Stimulated activated CD8-positive, alpha-beta memory T cell treated with anti-CD3 and anti-CD28 coated beads, Interleukin-2, amount 100 ng/mL, for 48 hours (primary cell): ENCODE results near the gene VRTN.
"Not testable (repeated sequence)": the region's sequence is repeated elsewhere in the genome, so short reads cannot be mapped to it uniquely, and the experiment has no call there.

Experiments
- DNase-seq, 2 donors: peaks; one replicate each; pipeline ENCODE4 v3.0.0-alpha.2; 2020; ENCODE audit warnings: low read depth in 2 of 2

Gene VRTN

DNA sequence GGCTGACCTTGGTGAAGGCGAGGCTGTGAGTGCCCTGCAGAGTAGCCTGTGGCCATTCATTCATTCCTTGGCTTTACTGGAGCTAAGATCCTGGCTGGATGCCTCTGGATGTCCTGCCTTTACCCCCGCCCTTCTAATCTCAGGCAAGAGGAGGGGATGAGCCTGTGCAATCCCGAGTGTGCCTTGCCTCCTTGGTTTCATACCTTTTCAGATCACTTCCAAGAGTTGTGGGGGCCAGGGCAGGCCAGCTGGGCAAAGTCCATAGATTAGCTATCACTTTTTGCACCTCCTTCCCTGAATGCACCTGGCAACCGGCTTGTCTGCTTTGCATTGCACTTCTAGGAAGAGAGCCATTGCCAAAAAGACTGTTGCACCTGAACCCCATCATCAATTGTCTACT, 1.5 kb downstream of the VRTN start:
- DNase-seq: no peak

DNA sequence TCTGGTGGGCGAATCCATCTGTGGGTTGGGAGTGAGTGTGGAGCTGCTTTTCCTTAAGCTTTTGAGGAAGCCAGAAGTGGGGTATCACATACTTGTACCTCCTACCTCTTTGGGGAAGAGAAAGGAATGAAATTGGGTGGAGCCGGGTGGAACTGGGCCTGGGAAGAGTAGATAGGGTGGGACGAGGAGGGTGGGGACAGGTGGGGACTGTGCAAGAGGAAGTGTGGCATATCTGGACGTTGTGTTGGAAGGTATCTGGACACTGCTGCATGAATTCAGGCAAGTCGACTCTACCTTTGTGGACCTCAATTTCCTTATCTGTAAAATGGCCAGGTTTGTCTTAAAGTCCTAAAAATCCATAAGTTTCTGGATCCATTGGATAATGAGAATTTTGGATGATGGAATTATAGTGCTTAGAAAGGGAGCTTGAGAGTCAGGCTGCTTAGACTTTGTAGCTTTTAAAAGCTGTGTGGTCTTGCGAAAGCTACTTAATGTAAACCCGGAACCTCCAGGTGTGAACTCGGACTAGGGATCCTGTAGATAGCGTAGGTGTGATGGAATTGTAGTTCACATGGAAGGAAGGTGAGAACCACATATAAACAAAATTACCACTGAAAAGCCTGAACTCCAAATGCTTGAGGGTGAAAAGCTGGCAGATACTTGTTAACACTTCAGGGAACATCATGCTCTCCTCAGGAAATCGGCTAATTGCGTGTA, 2.1 kb downstream of the VRTN start:
- DNase-seq: no peak

DNA sequence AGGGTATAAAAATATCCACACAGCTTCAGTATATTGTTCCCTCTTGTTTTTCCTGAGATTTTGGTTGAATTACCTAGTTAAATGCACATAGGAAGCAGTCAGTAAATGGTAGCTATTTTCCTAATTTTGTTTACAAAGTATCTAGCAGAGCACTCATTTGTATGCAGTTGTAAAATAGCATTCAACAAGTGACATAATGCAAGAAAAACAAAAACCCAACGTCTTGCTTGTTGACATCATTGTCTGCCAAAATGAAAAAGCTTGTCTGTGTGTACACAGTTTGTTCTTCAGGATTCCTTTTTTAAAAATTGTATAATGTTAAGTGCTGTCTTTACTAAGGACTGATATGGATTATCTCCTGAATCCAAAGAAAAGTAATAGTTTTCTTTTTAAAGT, 2.7 kb downstream of the VRTN start:
- no peak for DNase-seq

DNA sequence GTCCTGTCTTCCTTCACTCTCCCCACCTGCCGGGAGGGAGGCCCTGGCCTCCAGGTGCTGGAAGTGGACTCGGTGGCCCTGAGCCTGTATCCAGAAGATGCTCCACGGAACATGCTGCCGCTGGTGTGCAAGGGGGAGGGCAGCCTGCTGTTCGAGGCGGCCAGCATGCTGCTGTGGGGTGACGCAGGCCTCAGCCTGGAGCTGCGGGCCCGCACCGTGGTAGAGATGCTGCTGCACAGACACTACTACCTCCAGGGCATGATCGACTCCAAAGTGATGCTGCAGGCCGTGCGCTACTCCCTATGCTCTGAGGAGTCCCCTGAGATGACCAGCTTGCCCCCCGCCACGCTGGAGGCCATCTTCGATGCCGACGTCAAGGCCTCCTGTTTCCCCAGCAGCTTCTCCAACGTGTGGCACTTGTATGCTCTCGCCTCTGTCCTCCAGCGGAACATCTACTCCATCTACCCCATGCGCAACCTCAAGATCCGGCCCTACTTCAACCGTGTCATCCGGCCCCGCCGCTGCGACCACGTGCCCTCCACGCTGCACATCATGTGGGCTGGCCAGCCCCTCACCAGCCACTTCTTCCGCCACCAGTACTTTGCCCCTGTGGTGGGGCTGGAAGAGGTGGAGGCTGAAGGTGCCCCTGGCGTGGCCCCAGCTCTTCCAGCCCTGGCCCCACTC, 8.8 kb downstream of the VRTN start:
- DNase-seq: no peak

DNA sequence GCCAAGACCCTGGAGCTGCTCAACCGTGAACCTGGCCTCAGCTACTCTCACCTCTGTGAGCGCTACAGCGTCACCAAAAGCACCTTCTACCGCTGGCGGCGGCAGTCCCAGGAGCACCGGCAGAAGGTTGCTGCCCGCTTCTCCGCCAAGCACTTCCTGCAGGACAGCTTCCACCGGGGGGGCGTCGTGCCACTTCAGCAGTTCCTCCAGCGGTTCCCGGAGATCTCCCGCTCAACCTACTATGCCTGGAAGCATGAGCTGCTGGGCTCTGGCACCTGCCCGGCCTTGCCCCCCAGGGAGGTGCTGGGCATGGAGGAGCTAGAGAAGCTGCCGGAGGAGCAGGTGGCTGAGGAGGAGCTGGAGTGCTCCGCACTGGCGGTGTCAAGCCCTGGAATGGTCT, 9.3 kb downstream of the VRTN start:
- DNase-seq: no peak

DNA sequence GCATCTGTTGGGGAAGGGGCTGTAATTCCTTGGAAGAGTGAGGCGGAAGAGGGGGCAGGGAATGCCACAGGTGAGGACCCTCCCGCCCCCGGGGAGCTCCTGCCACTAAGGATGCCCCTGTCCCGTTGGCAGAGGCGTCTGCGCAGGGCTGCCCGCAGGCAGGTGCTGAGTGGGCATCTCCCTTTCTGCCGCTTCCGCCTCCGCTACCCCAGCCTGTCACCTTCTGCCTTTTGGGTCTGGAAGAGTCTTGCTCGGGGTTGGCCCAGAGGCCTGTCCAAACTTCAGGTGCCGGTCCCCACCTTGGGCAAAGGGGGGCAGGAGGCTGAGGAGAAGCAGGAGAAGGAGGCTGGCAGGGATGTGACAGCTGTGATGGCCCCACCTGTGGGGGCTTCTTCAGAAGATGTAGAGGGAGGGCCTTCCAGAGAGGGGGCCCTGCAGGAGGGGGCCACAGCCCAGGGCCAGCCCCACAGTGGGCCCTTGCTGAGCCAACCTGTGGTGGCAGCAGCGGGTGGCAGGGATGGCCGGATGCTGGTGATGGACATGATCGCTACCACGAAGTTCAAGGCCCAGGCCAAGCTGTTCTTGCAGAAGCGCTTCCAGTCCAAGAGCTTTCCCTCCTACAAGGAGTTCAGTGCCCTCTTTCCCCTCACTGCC, 10.0 kb downstream of the VRTN start:
- DNase-seq: no peak

DNA sequence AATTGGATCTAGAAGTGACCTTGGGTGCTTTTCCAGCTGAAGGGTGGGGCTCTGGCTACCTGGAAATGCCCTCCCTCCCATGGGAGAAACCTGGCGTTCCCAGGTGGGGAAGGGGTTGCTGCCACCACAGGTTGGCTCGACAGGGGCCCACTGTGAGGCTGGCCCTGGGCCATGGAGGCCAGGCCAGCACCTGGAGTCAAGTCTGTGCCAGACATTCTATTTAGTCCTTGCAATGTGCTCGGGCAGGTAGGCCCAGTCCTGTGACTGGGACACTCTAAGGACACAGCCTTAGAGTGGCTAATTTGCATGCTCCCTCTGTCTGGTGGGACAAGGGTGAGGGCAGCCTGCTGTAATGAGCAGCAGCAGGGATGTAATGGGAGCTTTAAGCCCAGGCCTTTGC, 11.9 kb downstream of the VRTN start:
- DNase-seq: no peak

DNA sequence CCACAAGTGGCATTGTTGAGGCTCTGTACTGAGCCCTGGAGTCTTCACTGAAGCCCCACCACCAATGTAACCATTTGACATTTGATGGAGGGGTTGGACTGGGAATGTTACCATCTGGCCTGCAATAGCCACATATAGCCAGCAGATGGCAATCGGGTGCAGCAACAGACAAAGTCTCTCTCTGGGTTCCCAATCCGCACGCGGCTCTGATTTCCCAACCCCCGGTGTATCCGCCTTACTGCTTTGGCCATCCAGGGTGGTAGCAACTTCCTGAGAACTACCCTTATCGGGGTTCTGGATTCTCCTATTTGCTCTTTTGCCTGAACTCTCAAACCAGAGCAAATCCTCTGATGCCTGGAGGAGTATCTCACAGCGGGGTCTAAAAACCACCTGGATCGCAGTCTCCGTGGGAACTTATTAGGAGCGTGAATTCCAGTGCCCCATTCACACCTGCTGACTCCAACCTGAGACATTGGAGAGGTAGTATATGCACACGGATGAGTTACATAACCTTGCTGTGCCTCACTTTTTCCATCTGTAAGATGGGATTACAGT, 14.2 kb downstream of the VRTN start:
- DNase-seq: peak; percentile 33 to 52

DNA sequence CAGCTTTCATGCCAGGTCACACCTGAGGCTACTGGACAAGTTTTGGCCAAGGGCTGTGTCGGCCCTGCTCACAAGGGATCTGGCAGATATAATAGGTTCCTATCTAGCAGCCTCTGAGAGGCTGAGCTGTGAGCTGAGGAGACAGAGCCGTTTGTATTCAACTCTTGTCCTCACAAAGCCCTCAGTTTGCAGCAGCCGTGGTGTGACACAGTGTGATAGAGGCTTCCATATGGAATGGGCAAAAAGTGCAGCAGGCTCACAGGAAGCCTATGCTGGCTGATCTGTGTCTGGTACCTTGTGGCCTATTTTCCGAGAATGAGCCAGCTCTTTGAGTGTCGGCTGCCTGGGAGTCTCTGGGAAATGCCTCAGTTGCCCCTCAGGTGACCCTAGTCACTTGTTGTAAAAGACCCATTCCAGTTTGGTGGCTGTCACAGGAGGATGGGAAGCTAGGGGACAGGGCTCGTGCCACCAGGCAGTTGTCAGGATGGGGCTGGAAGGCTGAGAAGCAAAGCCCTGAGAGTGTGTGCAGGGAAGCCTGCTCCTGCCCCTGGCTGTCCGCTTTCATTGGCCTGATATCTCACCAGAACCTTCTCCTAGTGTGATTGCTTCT, 16.1 kb downstream of the VRTN start:
- no peak for DNase-seq

DNA sequence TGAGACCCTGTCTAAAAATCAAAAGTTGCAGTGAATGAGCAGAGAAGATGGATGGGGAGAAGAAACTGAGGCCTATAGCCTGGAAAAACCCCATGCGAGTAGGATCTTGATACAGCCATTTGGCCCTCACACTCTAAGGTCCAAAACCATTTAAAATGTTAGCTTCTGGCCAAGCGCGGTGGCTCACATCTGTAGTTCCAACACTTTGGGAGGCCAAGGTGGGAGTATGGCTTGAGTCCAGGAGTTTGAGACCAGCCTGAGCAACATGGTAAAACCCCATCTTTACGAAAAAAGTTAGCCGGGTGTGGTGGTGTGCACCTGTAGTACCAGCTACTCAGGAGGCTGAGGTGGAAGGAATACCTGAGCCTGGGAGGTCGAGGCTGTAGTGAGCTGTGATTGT, 19.8 kb downstream of the VRTN start:
- no peak for DNase-seq

DNA sequence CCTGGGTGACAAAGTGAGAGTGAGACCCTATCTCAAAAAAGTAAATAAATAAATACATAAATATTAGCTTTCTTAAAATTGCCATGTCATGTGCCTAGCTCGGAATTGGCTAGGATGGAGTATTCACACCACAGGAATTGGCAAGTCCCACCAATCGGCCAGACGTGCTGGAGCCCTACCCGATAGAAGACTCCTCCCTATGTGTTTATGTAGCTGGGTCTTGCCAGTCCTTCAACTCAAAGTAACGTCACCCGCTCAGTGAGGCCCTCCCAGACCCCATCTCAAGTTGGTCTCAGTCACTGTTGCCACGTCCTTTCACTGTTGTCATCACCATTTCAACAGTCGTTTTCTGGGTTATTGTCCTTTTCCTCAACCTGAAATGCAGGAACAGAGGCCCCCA, 20.2 kb downstream of the VRTN start:
- DNase-seq: no peak

DNA sequence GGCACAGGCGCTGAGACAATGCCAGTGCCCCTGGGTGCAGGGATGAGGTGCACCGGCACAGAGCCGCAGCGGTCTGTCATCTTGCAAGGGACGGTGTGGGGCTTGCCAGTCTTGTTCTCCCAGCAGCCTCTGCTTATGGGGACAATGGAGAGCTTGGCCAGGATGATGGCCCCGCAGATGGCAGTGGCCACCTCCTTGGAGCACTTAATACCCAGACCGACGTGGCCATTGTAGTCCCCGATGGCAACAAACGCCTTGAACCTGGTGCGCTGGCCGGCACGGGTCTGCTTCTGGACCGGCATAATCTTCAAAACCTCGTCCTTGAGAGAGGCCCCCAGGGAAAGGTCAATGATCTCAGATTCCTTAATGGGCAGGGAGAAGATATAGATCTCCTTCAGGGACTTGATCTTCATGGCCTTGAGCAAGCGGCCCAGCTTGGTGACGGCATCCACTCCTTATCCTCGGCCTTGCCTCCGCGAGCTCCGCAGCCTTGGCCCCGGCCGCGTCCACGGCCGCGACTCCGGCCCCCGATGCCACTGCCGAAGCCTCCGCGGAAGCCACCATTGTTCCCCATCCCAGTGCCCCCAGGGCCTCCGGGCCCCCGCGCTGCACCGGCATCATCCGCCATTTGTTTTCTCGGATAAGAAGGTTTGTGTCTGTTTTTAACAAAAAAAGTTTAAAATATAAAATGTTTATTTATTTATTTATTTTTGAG, 29.9 kb downstream of the VRTN start:
- DNase-seq: no peak

DNA sequence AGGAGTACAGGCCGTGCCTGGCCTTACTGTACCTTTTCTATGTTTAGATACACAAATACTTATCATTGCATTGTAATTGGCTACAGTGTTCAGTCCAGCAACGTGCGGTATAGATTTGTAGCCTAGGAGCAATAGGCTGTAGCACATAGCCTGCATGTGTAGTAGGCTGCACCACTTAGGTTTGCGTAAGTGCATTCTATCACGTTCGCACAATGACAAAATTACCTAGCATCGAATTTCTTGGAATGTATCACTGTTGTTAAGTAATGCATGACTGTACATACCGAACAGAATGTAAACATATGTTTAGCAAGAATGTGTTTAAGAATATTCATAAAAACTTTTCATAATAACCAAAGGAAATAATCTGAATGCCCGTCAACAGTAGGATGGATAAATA, 31.9 kb downstream of the VRTN start:
- no peak for DNase-seq

DNA sequence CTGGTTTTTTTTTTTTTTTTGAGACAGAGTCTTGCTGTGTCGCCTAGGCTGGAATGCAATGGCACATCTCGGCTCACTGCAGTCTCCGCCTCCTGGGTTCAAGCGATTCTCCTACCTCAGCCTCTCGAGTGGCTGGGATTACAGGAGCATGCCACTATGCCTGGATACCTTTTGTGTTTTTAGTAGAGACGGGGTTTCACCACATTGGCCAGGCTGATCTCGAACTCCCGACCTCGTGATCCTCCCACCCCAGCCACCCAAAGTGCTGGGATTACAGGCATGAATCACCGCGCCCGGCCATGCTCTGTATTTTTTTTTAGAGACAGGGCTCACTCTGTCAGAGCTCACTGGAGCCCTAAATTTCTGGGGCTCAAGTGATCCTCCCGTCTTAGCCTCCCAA, 32.6 kb downstream of the VRTN start:
- no peak for DNase-seq

DNA sequence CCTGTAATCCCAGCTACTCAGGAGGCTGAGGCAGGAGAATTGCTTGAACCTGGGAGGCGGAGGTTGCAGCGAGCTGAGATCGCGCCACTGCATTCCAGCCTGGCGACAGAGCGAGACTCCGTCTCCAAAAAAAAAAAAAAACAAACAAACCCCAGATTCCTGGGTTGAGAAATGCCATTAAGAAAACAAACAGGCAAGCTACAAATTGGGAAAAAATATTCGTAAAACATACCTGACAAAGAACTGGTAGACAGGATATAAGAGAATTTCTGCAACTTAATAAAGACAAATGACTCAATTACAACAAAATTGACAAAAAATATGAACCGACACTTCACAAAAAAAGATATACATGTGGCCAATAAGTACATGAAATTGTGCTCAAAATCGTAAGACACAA, 33.3 kb downstream of the VRTN start:
- DNase-seq: not testable (repeated sequence)

DNA sequence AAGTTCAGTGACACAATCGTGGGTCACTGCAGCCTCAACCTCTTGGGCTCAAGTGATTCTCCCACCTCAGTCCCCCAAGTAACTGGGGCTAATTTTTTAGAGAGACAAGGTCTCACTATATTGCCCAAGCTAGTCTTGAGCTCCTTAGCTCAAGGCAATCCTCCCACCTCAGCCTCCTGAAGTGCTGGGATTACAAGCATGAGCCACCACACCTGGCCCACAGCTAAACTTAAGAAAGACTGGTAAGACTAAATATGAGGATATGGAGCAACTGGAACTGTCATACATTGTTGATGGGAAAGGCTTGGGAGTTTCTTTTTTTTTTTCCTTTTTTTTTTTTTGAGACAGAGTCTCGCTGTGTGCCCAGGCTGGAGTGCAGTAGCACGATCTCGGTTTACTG, 34.0 kb downstream of the VRTN start:
- DNase-seq: no peak

DNA sequence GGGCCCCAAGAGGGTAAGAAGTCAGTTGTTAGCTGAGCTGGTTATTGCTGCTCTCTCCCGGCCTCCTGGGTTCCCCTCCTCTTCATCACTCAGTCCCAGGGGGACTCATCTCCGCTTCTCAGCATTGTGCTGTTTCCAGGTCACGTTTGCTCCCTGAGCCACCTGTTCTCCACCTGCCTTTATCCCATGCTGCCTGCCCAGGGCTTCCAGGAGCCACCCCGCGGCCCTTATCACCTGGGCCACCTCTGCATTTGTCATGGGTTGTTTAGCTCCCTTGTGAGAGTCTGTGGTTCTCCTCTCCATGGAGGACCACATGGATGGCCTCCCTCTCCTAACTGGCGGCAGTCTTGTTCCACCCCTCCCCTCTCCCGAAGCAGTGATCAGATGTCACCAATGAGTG, 41.7 kb downstream of the VRTN start:
- DNase-seq: no peak

DNA sequence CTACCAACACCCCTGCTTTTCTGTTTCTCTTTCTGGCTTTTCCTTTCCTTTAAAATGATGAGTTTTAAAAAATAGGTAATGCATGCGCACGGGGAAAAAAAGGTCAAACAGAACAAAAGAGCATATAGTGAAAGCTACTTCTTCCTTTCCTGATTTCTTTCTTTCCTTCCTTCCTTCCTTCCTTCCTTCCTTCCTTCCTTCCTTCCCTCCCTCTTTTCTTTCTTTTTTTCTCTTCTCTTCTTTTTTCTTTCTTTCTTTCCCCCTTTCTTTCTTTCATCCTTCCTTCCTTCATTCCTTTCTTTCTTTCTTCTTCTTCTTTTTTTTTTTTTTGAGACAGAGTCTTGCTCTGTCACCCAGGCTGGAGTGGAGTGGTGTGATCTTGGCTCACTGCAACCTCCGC, 42.2 kb downstream of the VRTN start:
- DNase-seq: not testable (repeated sequence)

DNA sequence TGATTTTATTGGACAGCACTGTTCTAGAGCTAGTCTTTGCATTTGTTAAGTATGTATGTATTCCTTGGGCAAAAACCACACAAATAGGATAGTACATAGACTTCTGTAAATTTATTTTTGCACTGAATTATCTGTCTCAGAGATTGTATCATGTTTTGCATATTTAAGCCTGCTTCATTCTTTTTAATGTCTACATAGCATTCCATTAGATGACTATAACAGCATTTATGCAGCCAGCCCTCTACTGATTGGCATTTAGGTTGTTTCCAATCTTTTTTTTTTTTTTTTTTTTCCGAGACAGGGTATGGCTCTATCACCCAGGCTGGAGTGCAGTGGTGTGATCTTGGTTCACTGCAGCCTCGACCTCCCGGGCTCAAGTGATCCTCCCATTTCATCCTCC, 43.2 kb downstream of the VRTN start:
- no peak for DNase-seq

DNA sequence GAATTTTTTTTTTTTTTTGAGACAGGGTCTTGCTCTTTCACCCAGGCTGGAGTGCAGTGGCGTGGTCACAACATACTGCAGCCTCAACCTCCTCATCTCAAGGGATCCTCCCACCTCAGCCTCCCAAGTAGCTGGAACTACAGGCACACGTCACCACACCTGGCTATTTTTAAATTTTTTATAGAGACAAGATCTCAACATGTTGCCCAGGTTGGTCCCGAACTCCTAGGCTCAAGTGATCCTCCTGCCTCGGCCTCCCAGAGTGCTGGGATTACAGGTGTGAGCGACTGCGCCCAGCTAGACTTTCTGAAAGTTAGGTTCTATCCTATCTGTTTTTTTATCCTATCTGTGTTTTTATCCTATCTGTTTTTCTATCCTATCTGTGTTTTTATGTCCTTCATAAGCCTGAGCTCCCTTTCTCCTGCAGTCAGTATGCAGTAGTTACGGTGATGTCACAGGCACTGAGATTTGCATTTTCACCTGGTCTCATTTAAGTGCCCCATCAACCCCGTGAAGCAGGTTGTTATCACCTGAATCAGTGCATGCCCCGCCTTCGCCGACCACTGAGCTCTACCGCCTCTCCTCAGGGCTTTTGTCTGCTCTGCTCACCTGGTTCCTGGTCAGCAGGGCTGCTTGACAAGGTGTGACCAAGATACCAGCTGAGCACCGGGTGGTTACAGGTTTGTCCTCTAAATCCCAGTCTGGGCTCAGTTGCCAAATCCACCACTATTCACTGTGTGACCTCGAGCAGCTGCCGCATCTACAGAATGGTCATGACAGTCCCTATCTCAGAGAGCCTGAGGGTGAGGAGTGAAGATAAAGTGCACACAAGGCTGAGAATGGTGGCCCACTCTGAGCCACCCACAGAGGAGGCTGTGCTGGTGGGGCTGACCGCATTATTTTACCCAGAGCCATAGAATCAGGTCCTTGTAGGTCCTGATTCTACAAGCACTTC, 44.6 kb downstream of the VRTN start:
- no peak for DNase-seq

DNA sequence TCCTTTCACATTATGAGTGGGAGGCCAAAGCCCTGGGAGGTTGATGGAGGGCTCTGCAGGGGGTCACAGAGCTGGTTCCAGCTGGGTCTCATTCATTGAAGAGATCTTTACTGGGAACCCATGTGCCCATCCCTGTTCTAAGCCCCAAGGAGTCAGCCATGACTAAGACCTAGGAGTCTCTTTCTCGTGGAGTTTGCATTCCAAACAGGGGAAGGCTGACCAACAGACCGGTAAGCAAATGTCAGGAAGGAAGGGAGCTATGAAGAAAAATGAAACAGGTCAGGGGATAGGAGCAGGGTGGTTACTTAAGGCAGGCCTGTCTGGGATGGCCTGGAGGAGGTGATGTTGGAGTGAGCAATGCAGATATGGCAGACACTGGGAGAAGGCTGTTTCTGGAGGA, 46.3 kb downstream of the VRTN start:
- no peak for DNase-seq
